A673 (cell line): ENCODE results near the gene STK38L.

ENCODE experiments used
- CTCF ChIP-seq: fragments of 300-800, 200-600 bp; sonication (generic); conservative IDR thresholded peaks from 2 replicates; pipeline ENCODE4 v1.5.1; 2017; ENCODE audit warnings: low read depth, mild to moderate bottlenecking, antibody characterized with exemption, low read length, moderate library complexity, mixed read lengths
- EZH2 ChIP-seq: fragments of 200-600 bp; sonication (generic); IDR thresholded peaks from 2 replicates; pipeline ENCODE4 v1.6.1; 2017; ENCODE audit warnings: borderline replicate concordance, low read depth, mild to moderate bottlenecking, mixed read lengths, antibody characterized with exemption, low read length; ENCODE audit not compliant: poor library complexity, severe bottlenecking

- TF ChIP-seq CTCF (no peak), EZH2 (no peak)
These were observed 29.0 kb downstream of the STK38L start for GRCh38 chr12:27273114-27273513.
